ENCODE data around the gene SLC23A2.

DNA sequence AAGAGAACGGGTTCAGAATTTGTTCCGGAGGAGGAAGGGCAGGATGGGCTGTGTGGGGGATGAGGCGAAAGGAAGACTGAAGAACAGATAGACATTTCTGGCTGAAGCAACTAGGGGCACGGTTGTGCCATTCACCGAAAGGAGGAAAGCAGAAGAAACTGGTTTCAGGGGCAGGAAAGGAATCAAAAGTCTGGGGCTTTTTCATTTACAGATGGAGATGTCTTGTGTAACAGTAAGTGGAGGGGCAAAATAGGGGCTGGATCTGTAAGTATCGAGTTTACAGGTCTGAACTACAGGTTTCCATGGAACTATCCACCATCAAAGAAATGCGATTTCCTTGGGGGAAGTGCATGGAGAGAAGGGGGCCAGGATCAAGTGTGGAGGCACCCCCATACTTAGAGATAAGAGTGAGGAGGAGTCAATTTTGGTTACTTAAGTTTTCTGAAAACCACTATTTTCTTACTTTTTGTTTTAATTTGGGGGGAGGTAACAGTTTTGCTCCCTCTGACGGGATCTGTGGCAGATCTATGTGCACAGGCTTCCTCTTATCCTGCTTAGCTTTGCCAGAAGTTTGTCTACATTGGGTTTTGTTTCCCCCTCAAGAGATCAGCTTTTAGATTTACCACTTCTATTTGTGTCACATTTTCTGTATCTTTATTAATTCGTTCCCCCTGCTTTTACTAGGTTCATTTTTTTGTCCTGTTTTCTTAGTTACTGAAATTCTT lies 120.1 kb downstream of the SLC23A2 start:
- TF ChIP-seq, protein P1, sequence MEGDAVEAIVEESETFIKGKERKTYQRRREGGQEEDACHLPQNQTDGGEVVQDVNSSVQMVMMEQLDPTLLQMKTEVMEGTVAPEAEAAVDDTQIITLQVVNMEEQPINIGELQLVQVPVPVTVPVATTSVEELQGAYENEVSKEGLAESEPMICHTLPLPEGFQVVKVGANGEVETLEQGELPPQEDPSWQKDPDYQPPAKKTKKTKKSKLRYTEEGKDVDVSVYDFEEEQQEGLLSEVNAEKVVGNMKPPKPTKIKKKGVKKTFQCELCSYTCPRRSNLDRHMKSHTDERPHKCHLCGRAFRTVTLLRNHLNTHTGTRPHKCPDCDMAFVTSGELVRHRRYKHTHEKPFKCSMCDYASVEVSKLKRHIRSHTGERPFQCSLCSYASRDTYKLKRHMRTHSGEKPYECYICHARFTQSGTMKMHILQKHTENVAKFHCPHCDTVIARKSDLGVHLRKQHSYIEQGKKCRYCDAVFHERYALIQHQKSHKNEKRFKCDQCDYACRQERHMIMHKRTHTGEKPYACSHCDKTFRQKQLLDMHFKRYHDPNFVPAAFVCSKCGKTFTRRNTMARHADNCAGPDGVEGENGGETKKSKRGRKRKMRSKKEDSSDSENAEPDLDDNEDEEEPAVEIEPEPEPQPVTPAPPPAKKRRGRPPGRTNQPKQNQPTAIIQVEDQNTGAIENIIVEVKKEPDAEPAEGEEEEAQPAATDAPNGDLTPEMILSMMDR (tag by site-specific recombination; IDR thresholded peaks at IDR 0.05), result no peak
- TF ChIP-seq, protein P2, sequence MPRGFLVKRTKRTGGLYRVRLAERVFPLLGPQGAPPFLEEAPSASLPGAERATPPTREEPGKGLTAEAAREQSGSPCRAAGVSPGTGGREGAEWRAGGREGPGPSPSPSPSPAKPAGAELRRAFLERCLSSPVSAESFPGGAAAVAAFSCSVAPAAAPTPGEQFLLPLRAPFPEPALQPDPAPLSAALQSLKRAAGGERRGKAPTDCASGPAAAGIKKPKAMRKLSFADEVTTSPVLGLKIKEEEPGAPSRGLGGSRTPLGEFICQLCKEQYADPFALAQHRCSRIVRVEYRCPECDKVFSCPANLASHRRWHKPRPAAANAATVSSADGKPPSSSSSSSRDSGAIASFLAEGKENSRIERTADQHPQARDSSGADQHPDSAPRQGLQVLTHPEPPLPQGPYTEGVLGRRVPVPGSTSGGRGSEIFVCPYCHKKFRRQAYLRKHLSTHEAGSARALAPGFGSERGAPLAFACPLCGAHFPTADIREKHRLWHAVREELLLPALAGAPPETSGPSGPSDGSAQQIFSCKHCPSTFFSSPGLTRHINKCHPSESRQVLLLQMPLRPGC (tag by site-specific recombination; IDR thresholded peaks at IDR 0.05), result no peak
- no peak for TF ChIP-seq ZNF610 (tag by site-specific recombination; IDR thresholded peaks at IDR 0.05; ENCODE audit: borderline replicate concordance)
- TF ChIP-seq MZF1 (tag by site-specific recombination; IDR thresholded peaks at IDR 0.05; ENCODE audit: borderline replicate concordance), result no peak

All from HEK293 (cell line).